Medulla oblongata (tissue), 1 donor: Measurements from ENCODE around the gene SRA1.
"Not testable (repeated sequence)": the region's sequence is repeated elsewhere in the genome, so short reads cannot be mapped to it uniquely, and the experiment has no call there.

Experiments
- DNase-seq: peaks from one replicate; pipeline ENCODE4 v3.0.0-alpha.2; 2015; ENCODE audit errors: extremely low spot score

The SRA1 gene

GRCh38 chr5:140557136-140557805 is at the start of gene SRA1:
SRA1 (minus strand) TSS chr5:140557473; CDS start chr5:140557452, 21 bp downstream.
- DNase-seq = peak; percentile 96

- DNase-seq = no peak
Observed at GRCh38 chr5:140607031-140607430, 49.8 kb upstream of the SRA1 start.

- no peak for DNase-seq
Observed at GRCh38 chr5:140605879-140606278, 48.6 kb upstream of the SRA1 start.

GRCh38 chr5:140603734-140604133 is 46.5 kb upstream of the SRA1 start:
- DNase-seq = no peak

- DNase-seq = not testable (repeated sequence)
Observed at GRCh38 chr5:140603446-140603698, 46.1 kb upstream of the SRA1 start.

- no peak for DNase-seq
Observed at GRCh38 chr5:140602147-140602546, 44.9 kb upstream of the SRA1 start.

GRCh38 chr5:140600096-140600495 is 42.8 kb upstream of the SRA1 start:
- DNase-seq = no peak

- no peak for DNase-seq
Observed at GRCh38 chr5:140598836-140599235, 41.6 kb upstream of the SRA1 start.

GRCh38 chr5:140596321-140596741 is 39.1 kb upstream of the SRA1 start:
- peak; percentile 77 for DNase-seq

- peak; percentile 89 for DNase-seq
Observed at GRCh38 chr5:140595538-140596300, 38.4 kb upstream of the SRA1 start.

- DNase-seq = no peak
Observed at GRCh38 chr5:140594169-140594568, 36.9 kb upstream of the SRA1 start.

- DNase-seq = not testable (repeated sequence)
Observed at GRCh38 chr5:140593070-140593469, 35.8 kb upstream of the SRA1 start.

GRCh38 chr5:140591747-140592372 is 34.6 kb upstream of the SRA1 start:
- DNase-seq = no peak

- DNase-seq = no peak
Observed at GRCh38 chr5:140590861-140591260, 33.6 kb upstream of the SRA1 start.

- DNase-seq = no peak
Observed at GRCh38 chr5:140588311-140589070, 31.2 kb upstream of the SRA1 start.

- no peak for DNase-seq
Observed at GRCh38 chr5:140587495-140587894, 30.2 kb upstream of the SRA1 start.

- not testable (repeated sequence) for DNase-seq
Observed at GRCh38 chr5:140579188-140579747, 22.0 kb upstream of the SRA1 start.

- DNase-seq = peak; percentile 24
Observed at GRCh38 chr5:140576776-140577201, 19.5 kb upstream of the SRA1 start.

GRCh38 chr5:140575309-140575708 is 18.0 kb upstream of the SRA1 start:
- DNase-seq = peak; percentile 84

- no peak for DNase-seq
Observed at GRCh38 chr5:140574165-140574564, 16.9 kb upstream of the SRA1 start.

- no peak for DNase-seq
Observed at GRCh38 chr5:140573683-140574082, 16.4 kb upstream of the SRA1 start.

GRCh38 chr5:140571105-140571504 is 13.8 kb upstream of the SRA1 start:
- no peak for DNase-seq
